ENCODE results near the gene TECTA.

TECTA gene

GRCh38 chr11:121100943-121101342 is at the start of gene TECTA:
TSS of gene TECTA (plus strand) at chr11:121101243. CDS start at chr11:121102666, 1,423 bp downstream.
- no peak within 1 kb of the TSS for H3K4me3 ChIP-seq (ENCODE audit: low read length)
- no peaks in the 10 kb centered on the region for H3K36me3 ChIP-seq (ENCODE audit: insufficient read depth, low read length)
- no peak within 1 kb of the TSS for H2AFZ ChIP-seq (ENCODE audit: low read depth, low read length)
- peaks cover 18% of the 10 kb centered on the region for H3K4me1 ChIP-seq (ENCODE audit: insufficient read depth, low read length)
- no peaks in the 10 kb centered on the region for H3K27me3 ChIP-seq (ENCODE audit: insufficient read depth, low read length)
- no peaks in the 10 kb centered on the region for H3K9me3 ChIP-seq (ENCODE audit: low read length)

GRCh38 chr11:121053244-121053643 is 47.8 kb upstream of the TECTA start:
- no peaks in the 10 kb centered on the region for H3K4me1 ChIP-seq (ENCODE audit: insufficient read depth, low read length)
- H3K27me3 ChIP-seq (ENCODE audit: insufficient read depth, low read length) = no peaks in the 10 kb centered on the region
- H3K9me3 ChIP-seq (ENCODE audit: low read length) = peaks cover 4% of the 10 kb centered on the region
- no peak overlapping the region for H2AFZ ChIP-seq (ENCODE audit: low read depth, low read length)
- peaks cover 76% of the 10 kb centered on the region for H3K36me3 ChIP-seq (ENCODE audit: insufficient read depth, low read length)
- H3K4me3 ChIP-seq (ENCODE audit: low read length) = no peak overlapping the region

DNA sequence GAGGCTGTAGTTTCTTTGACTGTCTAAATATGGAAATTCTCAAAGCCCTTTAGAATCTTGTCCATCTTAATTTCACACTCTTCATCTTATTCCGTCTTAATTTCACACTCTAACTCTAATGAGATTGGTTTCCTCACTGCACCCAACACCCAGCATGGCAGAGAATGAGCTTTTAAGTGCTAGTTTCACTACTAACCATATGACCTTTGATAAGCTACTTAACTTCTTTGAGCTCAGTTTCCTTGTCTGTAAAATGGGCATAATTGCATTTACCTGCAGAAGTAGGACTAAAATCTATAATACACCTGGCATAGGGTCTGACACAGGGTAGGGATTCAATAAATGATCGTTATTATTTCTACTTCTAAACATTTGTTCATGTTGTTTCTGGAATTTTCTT is 46.8 kb upstream of the TECTA start:
- Histone ChIP-seq H3K36me3 (ENCODE audit: insufficient read depth, low read length) (peaks cover 74% of the 10 kb centered on the region), H3K27me3 (ENCODE audit: insufficient read depth, low read length) (no peaks in the 10 kb centered on the region), H3K4me1 (ENCODE audit: insufficient read depth, low read length) (no peaks in the 10 kb centered on the region), H3K9me3 (ENCODE audit: low read length) (peaks cover 4% of the 10 kb centered on the region), H2AFZ (ENCODE audit: low read depth, low read length) (no peak overlapping the region), H3K4me3 (ENCODE audit: low read length) (no peak overlapping the region)

- Histone ChIP-seq H3K4me1 (ENCODE audit: insufficient read depth, low read length) (no peaks in the 10 kb centered on the region), H2AFZ (ENCODE audit: low read depth, low read length) (no peak overlapping the region), H3K36me3 (ENCODE audit: insufficient read depth, low read length) (peaks cover 75% of the 10 kb centered on the region), H3K27me3 (ENCODE audit: insufficient read depth, low read length) (no peaks in the 10 kb centered on the region), H3K4me3 (ENCODE audit: low read length) (no peak overlapping the region), H3K9me3 (ENCODE audit: low read length) (peaks cover 4% of the 10 kb centered on the region)
Measured at GRCh38 chr11:121055076-121055475, 46.0 kb upstream of the TECTA start.

- H3K36me3 ChIP-seq (ENCODE audit: insufficient read depth, low read length) = peaks cover 84% of the 10 kb centered on the region
- no peaks in the 10 kb centered on the region for H3K27me3 ChIP-seq (ENCODE audit: insufficient read depth, low read length)
- H2AFZ ChIP-seq (ENCODE audit: low read depth, low read length) = no peak overlapping the region
- H3K4me3 ChIP-seq (ENCODE audit: low read length) = no peak overlapping the region
- H3K9me3 ChIP-seq (ENCODE audit: low read length) = peaks cover 4% of the 10 kb centered on the region
- no peaks in the 10 kb centered on the region for H3K4me1 ChIP-seq (ENCODE audit: insufficient read depth, low read length)
Measured at GRCh38 chr11:121057922-121058321, 43.1 kb upstream of the TECTA start.

DNA sequence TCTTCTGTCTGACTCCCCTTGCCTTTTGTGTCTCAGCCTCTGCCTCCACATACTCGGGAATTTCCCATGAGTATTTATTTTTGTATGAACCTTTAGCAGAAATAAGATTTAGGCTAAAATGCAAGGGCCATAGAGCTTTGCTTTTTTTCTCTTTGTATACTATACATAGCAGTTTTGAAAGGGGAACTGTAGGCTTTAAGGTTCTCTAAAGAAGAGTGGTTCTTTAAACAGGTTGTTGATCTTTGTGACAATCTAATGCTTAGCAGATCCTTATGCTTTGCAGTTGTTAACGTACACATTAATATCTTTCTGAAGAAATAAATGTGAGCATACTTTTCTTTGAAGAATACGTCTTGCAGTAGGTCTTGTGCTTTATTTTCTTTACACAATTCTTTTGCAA is 42.1 kb upstream of the TECTA start:
- Histone ChIP-seq H3K4me1 (ENCODE audit: insufficient read depth, low read length) (no peaks in the 10 kb centered on the region), H2AFZ (ENCODE audit: low read depth, low read length) (no peak overlapping the region), H3K9me3 (ENCODE audit: low read length) (peaks cover 4% of the 10 kb centered on the region), H3K36me3 (ENCODE audit: insufficient read depth, low read length) (peaks cover 80% of the 10 kb centered on the region), H3K4me3 (ENCODE audit: low read length) (no peak overlapping the region), H3K27me3 (ENCODE audit: insufficient read depth, low read length) (no peaks in the 10 kb centered on the region)

- H3K4me1 ChIP-seq (ENCODE audit: insufficient read depth, low read length) = no peaks in the 10 kb centered on the region
- peaks cover 80% of the 10 kb centered on the region for H3K36me3 ChIP-seq (ENCODE audit: insufficient read depth, low read length)
- no peak overlapping the region for H3K4me3 ChIP-seq (ENCODE audit: low read length)
- H2AFZ ChIP-seq (ENCODE audit: low read depth, low read length) = no peak overlapping the region
- H3K27me3 ChIP-seq (ENCODE audit: insufficient read depth, low read length) = no peaks in the 10 kb centered on the region
- H3K9me3 ChIP-seq (ENCODE audit: low read length) = peaks cover 4% of the 10 kb centered on the region
Measured at GRCh38 chr11:121059605-121060004, 41.4 kb upstream of the TECTA start.

DNA sequence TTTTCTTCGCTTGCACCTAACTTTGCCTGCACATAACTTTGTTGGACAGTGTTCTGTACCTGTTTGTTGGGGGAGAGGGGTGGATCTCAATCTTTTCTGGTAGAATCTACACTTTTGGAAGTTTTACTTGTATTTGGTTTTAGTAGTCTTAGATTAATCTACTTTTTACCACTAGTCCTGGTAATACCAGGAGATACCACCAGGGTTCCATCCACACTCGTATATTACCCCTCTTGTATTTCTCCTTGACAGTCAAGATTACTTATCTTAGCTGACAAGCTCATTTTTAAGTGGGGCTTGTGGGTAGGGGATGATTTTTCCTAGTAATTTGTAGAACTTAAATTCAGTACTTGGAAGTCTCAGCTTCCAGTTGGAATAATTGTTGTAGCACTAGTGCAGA is 37.3 kb upstream of the TECTA start:
- peaks cover 54% of the 10 kb centered on the region for H3K36me3 ChIP-seq (ENCODE audit: insufficient read depth, low read length)
- H3K9me3 ChIP-seq (ENCODE audit: low read length) = no peaks in the 10 kb centered on the region
- H3K27me3 ChIP-seq (ENCODE audit: insufficient read depth, low read length) = no peaks in the 10 kb centered on the region
- H3K4me1 ChIP-seq (ENCODE audit: insufficient read depth, low read length) = no peaks in the 10 kb centered on the region
- no peak overlapping the region for H2AFZ ChIP-seq (ENCODE audit: low read depth, low read length)
- H3K4me3 ChIP-seq (ENCODE audit: low read length) = no peak overlapping the region

DNA sequence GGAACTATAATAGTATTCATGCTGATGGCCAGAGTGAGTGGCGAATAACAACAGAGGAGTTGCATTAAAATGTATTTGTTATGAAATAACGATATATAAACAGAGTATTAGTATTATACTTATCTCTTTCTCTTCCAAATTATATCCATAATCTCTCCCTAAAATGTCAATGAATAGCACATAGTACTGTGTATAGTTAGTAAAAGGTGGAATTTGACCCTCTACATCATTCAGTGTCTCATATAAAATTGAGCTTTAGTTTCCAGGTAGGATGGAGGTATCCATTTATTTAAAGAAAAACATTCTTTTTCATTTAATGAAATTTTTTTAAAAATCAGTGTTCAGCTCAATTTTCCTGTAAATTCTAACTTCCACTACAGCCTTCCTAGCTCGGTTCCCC is 34.4 kb upstream of the TECTA start:
- Histone ChIP-seq H3K4me3 (ENCODE audit: low read length) (no peak overlapping the region), H3K36me3 (ENCODE audit: insufficient read depth, low read length) (peaks cover 36% of the 10 kb centered on the region), H3K4me1 (ENCODE audit: insufficient read depth, low read length) (peaks cover 8% of the 10 kb centered on the region), H2AFZ (ENCODE audit: low read depth, low read length) (no peak overlapping the region), H3K9me3 (ENCODE audit: low read length) (no peaks in the 10 kb centered on the region), H3K27me3 (ENCODE audit: insufficient read depth, low read length) (no peaks in the 10 kb centered on the region)

GRCh38 chr11:121067026-121067425 is 34.0 kb upstream of the TECTA start:
- H3K9me3 ChIP-seq (ENCODE audit: low read length) = no peaks in the 10 kb centered on the region
- peaks cover 12% of the 10 kb centered on the region for H3K4me1 ChIP-seq (ENCODE audit: insufficient read depth, low read length)
- H3K4me3 ChIP-seq (ENCODE audit: low read length) = no peak overlapping the region
- no peak overlapping the region for H2AFZ ChIP-seq (ENCODE audit: low read depth, low read length)
- H3K36me3 ChIP-seq (ENCODE audit: insufficient read depth, low read length) = peaks cover 31% of the 10 kb centered on the region
- H3K27me3 ChIP-seq (ENCODE audit: insufficient read depth, low read length) = no peaks in the 10 kb centered on the region

- Histone ChIP-seq H3K4me1 (ENCODE audit: insufficient read depth, low read length) (peaks cover 14% of the 10 kb centered on the region), H3K4me3 (ENCODE audit: low read length) (no peak overlapping the region), H2AFZ (ENCODE audit: low read depth, low read length) (no peak overlapping the region), H3K36me3 (ENCODE audit: insufficient read depth, low read length) (peaks cover 27% of the 10 kb centered on the region), H3K9me3 (ENCODE audit: low read length) (no peaks in the 10 kb centered on the region), H3K27me3 (ENCODE audit: insufficient read depth, low read length) (no peaks in the 10 kb centered on the region)
Measured at GRCh38 chr11:121067453-121067852, 33.6 kb upstream of the TECTA start.

DNA sequence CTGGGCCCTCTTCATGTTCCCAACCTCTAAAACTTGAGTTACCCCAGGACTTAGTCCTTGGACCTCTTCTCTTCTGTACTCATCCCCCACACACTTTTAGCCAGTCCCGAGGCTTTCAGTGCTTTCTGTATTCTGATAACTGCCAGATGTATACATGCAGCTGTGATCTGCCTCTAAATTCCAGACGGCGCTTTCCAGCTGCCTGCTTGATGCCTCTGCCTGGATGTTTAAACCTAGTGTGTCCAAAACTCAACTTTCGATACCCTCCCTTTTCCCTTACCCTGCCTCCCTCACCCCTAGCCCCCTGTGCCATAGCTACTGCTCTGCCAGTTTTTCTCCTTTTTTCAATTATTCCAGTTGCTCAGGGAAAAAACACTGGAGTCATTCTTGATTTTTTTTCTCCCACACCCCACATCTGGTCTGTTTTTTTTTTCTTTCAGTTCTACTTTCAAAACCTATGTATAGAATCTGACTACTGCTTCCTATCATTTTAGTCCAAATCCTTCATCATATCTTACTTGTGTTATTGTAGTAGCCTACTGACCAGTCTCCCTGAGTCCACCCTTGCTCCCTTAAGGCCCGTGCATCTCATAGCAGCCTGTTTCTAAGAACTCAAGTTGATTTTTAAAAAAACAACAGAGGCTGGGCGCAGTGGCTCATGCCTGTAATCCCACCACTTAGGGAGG is 32.9 kb upstream of the TECTA start:
- H3K4me1 ChIP-seq (ENCODE audit: insufficient read depth, low read length) = peaks cover 14% of the 10 kb centered on the region
- no peaks in the 10 kb centered on the region for H3K9me3 ChIP-seq (ENCODE audit: low read length)
- peaks cover 25% of the 10 kb centered on the region for H3K36me3 ChIP-seq (ENCODE audit: insufficient read depth, low read length)
- H2AFZ ChIP-seq (ENCODE audit: low read depth, low read length) = no peak overlapping the region
- no peak overlapping the region for H3K4me3 ChIP-seq (ENCODE audit: low read length)
- no peaks in the 10 kb centered on the region for H3K27me3 ChIP-seq (ENCODE audit: insufficient read depth, low read length)

DNA sequence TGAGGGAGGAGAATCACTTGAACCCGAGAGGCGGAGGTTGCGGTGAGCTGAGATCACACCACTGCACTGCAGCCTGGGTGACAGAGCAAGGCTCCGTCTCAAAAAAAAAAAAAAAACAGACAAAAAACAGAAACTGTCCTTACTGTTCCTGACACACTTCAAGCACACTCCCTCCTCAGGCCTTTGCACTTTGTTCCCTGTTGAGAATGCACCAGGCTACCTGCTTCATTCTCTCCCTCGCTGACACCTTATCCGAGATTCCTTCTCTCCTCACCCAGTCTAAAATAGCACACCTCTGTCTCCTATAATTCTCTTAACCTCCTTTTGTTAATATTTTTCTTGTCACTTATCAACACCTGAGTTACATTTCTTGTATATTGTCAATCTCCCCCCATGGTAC is 32.3 kb upstream of the TECTA start:
- peaks cover 20% of the 10 kb centered on the region for H3K36me3 ChIP-seq (ENCODE audit: insufficient read depth, low read length)
- no peaks in the 10 kb centered on the region for H3K9me3 ChIP-seq (ENCODE audit: low read length)
- H3K4me1 ChIP-seq (ENCODE audit: insufficient read depth, low read length) = peaks cover 14% of the 10 kb centered on the region
- no peak overlapping the region for H2AFZ ChIP-seq (ENCODE audit: low read depth, low read length)
- H3K27me3 ChIP-seq (ENCODE audit: insufficient read depth, low read length) = no peaks in the 10 kb centered on the region
- H3K4me3 ChIP-seq (ENCODE audit: low read length) = no peak overlapping the region

Data from neuron (in vitro differentiated cells).